EL (cell line): ENCODE results near the gene BRSK1.

Source experiments
- DNase-seq: peaks from one replicate; pipeline ENCODE4 v3.0.0-alpha.2; 2016

BRSK1 gene

DNA sequence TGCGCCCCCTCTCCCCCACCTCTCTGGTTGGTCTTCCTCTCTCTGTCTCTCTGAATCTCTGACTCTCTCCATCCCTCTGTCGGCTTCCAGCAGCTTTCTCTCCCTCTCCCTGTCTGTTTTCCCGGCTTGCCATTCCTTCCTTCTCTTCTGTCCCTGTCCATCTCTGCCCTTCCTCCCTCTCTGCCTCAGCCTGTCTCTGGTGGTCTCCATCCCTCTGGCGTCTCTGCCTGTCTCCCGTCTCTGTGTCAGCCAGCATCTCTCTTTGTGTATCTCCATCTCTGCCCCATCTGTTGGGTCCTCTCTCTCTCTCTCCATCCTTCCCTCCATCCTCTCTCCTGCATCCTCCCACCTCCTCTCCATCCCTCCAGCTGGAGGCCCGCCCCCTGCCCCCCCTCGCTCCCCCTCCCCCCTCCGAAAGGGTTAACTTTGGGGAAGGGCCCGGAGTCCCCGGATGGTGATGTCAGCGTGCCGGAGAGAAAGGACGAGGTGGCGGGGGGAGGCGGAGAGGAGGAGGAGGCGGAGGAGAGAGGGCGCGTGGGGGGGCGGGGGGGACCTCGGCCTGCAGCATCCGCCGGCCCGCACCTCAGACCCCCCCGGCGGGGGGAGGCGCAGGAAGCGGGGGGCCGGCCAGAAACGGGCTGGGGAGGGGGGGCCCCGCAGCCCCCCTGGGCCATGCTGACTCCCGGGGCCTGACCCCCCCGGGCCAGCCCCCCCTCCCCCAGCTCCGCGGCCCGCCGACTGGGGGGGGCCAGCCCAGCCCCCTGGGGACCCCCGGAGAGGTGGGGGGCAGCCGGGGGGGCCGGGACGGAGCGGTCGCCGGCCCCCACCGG, at the start of gene BRSK1:
Gene BRSK1, plus strand, starts transcription at position 450 of the 830 bp plus-strand sequence. CDS start 446 bp downstream, outside the sequence.
- peak; percentile 76 for DNase-seq

DNA sequence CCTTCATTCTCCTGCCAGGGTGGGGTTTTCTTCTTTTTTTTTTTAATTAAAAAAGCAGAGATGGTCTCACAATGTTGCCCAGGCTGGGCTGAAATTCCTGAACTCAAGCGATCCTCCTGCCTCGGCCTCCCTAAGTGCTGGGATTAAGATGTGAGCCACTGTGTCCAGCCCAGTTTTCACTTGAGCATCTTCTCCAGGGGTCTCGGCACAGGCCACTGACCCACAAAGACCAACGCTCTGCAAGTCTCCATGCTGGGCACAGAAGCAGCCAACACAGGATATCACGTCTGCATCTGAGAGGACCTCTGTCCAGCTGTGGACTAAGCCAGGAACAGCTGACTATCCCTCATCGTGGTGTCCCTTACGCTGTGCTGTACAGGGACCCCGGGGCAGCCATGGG, 45.8 kb upstream of the BRSK1 start:
- DNase-seq = no peak

DNA sequence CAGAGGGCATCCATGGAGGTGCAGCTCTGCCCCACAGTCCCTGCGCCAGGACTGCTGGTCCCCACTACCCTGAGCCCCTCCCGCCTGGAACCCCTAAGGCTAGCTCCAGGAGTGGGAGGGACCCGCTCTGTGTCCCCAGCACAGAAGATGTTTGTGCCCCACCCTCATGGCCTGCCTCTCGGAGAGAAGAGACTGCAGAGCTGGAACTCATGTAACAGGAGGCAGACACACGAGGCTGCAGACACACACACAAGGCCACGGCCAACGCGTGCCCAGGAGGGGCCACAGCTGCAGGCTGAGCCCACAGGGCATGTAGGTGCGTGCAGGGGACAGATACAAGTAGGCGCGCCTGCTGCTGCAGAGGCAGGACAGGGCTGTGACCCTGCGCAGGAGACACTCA, 44.8 kb upstream of the BRSK1 start:
- no peak for DNase-seq

GRCh38 chr19:55240713-55241020, 43.1 kb upstream of the BRSK1 start:
- DNase-seq = no peak

GRCh38 chr19:55241143-55241934, 42.5 kb upstream of the BRSK1 start:
- DNase-seq = no peak

DNA sequence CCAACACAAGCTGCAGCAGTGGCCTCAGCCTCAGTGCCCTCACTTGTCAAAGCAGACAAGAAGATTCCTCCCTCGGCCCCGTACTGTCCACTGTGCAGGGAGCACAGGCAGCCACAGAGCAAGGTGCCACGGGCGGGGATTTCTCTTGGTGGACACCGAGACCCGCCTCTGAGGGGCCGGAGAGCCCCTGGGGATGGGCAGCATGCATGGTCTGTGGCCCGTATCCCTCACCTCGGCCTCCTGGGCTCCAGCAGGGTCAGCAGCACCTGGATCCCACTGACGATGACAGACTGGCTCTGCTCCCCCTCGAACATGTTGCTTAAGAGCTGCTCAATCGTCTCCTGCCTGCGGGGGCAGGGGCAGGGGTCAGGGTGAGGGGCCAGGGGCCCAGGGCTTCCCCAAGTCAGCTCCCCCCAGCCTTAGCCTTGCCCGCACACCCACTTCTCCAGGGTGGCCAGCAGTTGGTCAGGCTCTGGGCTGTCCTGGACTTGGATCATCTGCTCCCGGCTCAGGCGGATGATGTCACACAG, 41.8 kb upstream of the BRSK1 start:
- DNase-seq = no peak

DNA sequence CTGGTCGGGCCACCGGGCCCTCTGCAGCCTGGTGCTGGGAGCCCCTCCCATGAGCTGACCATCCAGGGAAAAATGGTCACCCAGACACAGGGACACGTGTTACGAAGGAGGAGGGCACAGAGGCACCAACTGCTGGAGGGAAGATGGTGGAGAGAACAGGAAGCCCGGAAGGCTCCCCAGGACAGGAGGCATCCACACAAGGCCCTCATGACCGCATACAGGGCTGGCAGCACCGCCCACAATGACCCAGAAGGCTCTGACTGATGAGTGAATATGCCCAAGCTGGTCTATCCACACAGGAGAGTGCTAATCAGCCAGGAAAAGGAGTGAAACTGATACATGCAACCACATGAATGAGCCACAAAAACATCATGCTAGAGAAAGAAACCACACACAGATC, 41.3 kb upstream of the BRSK1 start:
- no peak for DNase-seq

DNA sequence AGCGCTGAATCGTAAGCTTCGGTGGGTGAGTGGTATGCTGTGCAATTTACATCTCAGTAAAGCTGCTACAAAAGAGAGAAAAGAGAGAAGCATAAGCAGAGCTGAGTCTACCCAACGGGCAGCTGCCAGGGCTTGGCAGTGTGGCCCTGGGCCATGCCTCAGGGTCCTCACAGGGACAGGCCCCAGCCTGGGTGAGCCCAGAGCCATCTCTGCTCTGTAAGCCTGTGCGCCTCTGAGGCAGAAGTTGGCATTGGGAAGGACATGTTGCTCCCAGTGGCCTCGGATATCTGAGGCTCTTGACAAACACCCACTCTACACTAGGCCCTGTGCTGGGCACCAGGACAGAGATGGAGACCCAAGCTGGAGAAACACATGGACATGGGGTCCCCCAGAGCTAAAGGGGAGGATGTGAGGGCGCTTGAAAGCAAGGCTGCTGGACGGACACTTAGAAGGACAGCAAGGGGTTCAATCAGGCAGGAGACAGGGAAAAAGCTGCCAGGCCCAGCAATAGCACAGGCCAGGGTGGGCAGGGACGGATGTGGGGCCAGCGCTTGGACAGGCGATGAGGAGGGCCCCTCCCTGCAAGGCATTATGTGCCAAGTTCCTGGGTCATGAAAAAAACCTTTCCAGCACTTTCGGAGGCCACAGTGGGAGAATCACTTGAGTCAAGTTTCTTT, 39.7 kb upstream of the BRSK1 start:
- DNase-seq = no peak

DNA sequence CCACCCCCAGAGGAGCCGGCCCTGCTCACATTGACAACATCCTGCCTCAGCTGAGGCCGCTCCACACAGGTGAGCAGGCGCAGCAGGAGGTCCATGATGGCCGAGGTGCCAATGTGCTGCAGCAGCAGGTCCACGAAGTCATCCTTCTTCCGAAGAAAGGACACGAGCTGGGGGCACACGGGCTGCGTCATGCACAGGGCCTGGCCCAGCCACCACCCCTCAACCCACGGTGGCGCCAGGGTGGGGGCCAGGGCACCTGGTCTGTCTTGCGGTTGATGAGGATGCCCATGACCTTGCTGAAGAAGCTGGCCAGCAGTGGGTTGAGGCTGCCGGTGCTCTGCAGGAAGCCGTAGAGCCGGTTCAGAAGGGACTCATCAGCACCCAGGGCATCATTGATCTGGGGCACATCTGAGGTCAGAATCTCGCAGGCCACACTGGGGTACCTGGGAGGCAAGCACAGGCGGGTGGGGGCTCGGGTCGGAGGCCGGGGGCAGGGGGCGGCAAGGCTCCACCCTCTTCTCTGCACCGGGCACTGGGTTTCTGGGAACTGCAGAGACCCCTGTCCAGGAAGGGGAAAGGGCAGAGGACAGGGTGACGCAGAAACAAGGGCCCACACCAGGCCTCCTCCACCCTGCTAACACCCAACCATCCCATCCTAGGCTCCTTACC, 38.4 kb upstream of the BRSK1 start:
- no peak for DNase-seq

GRCh38 chr19:55246462-55247451, 37.0 kb upstream of the BRSK1 start:
- no peak for DNase-seq

- peak; percentile 30 for DNase-seq
Observed at GRCh38 chr19:55247621-55248099, 36.1 kb upstream of the BRSK1 start.

DNA sequence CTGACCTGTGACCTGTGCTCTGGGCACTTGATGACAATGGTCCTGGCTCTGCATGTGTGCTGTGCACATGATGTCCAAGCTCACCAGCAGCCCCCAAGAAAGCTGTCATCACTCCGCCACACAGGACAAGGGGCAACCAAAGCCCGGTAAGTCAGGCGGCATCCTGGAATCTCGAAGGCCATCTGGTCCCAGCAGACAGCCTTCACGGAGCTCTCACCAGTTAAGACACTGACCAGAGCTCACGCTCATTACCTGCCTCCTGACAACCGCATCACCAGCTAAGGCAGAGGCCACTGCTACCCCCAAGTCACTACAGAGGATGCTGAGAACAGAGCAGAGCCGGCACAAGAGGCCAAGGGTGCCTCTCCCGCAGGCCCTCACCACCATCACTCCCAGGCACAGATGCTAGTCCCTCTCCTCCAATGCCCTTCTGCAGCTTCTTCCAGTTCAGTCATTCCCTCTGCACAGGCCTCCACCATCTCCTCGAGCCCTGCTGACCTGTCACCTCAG, 35.6 kb upstream of the BRSK1 start:
- DNase-seq = no peak

- no peak for DNase-seq
Observed at GRCh38 chr19:55248704-55249103, 35.1 kb upstream of the BRSK1 start.

DNA sequence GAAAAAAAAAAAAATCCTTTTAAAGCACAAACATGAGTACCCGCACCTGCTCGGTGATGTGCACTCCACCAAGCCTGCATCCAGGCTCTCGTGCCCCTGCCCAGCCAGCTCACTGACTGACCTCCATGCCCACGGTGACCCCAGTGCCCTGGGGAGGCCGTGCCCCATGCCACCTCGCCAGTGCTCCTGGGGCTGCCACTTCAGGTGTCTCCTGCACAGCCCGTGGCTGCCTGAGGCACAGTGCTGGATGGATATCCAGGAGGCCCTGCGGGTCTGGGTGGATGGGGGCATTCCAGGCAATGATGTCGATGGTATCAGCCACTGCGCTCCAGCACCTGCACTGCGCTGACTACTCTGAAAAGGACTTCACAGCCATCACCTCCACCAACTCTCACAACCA, 34.0 kb upstream of the BRSK1 start:
- no peak for DNase-seq

- DNase-seq = no peak
Observed at GRCh38 chr19:55250262-55251036, 33.3 kb upstream of the BRSK1 start.

DNA sequence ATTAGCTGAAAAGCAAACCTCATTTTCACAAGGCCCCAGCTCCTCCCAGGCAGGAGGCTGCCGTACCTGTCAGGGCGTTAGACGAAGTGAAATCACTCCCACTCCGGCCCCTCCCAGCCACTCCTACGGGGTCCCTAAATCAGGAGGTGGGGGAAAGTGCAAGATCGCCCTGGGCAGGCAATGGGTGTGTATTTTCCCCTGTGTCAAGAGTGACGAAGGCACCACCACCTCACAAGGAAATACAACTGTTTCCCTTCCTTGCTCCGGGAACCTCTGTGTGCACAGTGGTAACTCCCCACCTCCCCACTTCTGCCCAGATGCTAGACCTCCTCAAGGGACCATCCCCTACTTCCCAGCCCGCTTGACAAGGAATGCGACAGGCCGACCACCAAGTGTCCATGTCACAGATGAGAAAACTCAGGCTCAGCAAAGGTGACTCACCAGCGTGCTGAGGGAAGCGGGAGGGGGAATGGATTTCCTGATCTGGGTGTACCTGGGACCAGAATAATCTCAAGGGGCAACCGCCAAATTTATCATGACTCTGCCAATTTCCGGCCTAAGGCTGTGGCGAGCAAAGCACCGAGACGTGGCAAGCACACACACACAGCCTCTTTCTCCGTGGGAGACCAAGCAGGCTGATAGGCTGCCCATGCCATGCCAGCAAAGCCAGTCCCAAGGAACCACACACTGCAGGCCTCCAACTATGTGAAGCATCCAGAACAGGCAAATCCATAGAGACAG, 32.3 kb upstream of the BRSK1 start:
- peak; percentile 26 for DNase-seq

DNA sequence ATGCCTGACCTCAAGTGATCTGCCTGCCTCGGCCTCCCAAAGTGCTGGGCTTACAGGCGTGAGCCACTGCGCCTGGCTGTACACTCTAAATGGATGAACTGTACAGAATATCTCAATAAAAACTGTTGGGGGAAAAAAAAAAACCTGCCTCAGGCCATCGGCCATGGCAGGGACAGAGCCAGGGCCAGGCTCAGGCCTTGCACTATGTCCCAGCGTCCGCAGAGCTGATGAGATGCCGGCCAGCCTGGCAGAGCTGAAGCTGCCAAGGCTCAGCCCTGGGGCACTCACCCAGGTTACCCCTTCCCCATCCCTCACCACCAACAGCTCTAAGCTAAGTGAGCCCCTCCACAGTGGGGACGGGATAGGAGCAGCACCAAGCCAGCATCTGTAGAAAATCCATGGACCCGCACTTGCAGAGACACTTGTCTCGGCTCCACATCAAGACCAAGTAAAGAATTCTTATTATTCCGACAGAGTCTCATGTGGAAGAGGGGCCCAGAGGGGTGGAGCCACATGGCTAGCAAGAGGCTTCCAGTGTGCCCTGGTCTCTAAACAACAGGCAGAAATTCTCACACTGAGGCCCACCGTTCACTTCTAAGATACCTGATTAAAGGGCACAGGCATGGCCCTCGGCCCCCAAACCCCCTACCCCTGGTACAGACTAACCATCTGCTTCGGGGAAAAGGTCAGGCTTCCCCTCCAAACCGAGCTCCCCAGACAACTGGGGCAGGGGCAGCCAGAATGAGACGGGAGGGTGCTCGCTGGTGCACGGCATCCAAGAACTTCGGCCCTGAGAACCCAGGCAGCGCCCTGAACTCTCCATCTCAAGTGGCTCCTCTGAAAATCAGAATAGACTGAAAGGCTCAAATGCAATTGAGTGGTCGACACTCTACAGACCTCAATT, 30.8 kb upstream of the BRSK1 start:
- no peak for DNase-seq

- DNase-seq = no peak
Observed at GRCh38 chr19:55253842-55254624, 29.8 kb upstream of the BRSK1 start.
